Stimulated activated CD4-positive, alpha-beta T cell treated with anti-CD3 and anti-CD28 coated beads, Interleukin-2, amount 100 ng/mL, for 4 hours (primary cell): Measurements from ENCODE around the gene IFT43.

Experiments used
- DNase-seq: peaks from one replicate; pipeline ENCODE4 v3.0.0-alpha.2; 2020; ENCODE audit warnings: low read depth

IFT43 gene

GRCh38 chr14:76109087-76109880 lies 123.7 kb downstream of the IFT43 start:
- DNase-seq: no peak

- DNase-seq: no peak
These were observed 127.5 kb downstream of the IFT43 start for GRCh38 chr14:76112889-76113624.

GRCh38 chr14:76113691-76114090 lies 128.1 kb downstream of the IFT43 start:
- no peak for DNase-seq

- no peak for DNase-seq
These were observed 129.5 kb downstream of the IFT43 start for GRCh38 chr14:76115010-76115422.

- DNase-seq: no peak
These were observed 132.4 kb downstream of the IFT43 start for GRCh38 chr14:76117789-76118484.

- DNase-seq: no peak
These were observed 133.0 kb downstream of the IFT43 start for GRCh38 chr14:76118594-76118993.

GRCh38 chr14:76121089-76121748 lies 135.7 kb downstream of the IFT43 start:
- no peak for DNase-seq

GRCh38 chr14:76123426-76124225 lies 138.1 kb downstream of the IFT43 start:
- DNase-seq: no peak

GRCh38 chr14:76125511-76125910 lies 139.9 kb downstream of the IFT43 start:
- DNase-seq: no peak

- no peak for DNase-seq
These were observed 140.5 kb downstream of the IFT43 start for GRCh38 chr14:76126076-76126475.

- DNase-seq: no peak
These were observed 144.5 kb downstream of the IFT43 start for GRCh38 chr14:76129851-76130576.

- DNase-seq: no peak
These were observed 145.8 kb downstream of the IFT43 start for GRCh38 chr14:76131071-76131965.

GRCh38 chr14:76133103-76133502 lies 147.5 kb downstream of the IFT43 start:
- DNase-seq: no peak
